Common myeloid progenitor, CD34-positive (primary cell): ENCODE measurements around the gene ATP8A2.

Source experiments
- CTCF ChIA-PET: fragments of 350-600 bp; sonication (Branson Sonifier 250); formaldehyde crosslinking; loops from one replicate; lab custom pipeline; 2021; ENCODE audit warnings: antibody characterized with exemption; lab: Charles Lee
- POLR2A ChIA-PET: fragments of 350-600 bp; sonication (Branson Sonifier 250); formaldehyde crosslinking; loops from one replicate; lab custom pipeline; 2021; ENCODE audit warnings: antibody characterized with exemption; lab: Charles Lee
- DNase-seq, 3 donors: peaks; one replicate each; pipeline versions ENCODE4 v3.0.0 to v3.0.0-alpha.2; 2013
- H3K27ac ChIP-seq, 2 experiments: 1 replicate in 1 of 2; 2 replicates in 1 of 2; pipeline ENCODE4 v1.7.0; 2013; ENCODE audit warnings: inconsistent platforms in 2 of 2, low read length in 2 of 2, mild to moderate bottlenecking in 2 of 2, low read depth in 1 of 2, moderate library complexity in 1 of 2; ENCODE audit not compliant: severe bottlenecking in 2 of 2, insufficient read depth in 1 of 2, poor library complexity in 1 of 2
- H3K27me3 ChIP-seq, 5 experiments: replicated peaks in 2 of 5; 1 replicate in 3 of 5; 2 replicates in 2 of 5; pipeline versions ENCODE4 v1.6.1 to v1.7.0; 2013; ENCODE audit warnings: low read length in 4 of 5, mild to moderate bottlenecking in 2 of 5, moderate library complexity in 2 of 5, inconsistent platforms in 1 of 5; ENCODE audit not compliant: insufficient read depth in 5 of 5, control insufficient read depth in 4 of 5
- H3K36me3 ChIP-seq, 4 experiments: 1 replicate in 2 of 4; 2 replicates in 2 of 4; pipeline versions ENCODE4 v1.6.1 to v1.7.0; 2013; ENCODE audit warnings: low read length in 3 of 4, control low read depth in 1 of 4, mild to moderate bottlenecking in 1 of 4; ENCODE audit not compliant: control insufficient read depth in 4 of 4, insufficient read depth in 4 of 4
- H3K4me1 ChIP-seq, 4 experiments: 1 replicate in 3 of 4; 2 replicates in 1 of 4; pipeline versions ENCODE4 v1.6.1 to v1.7.1; 2013; ENCODE audit warnings: low read length in 3 of 4, mild to moderate bottlenecking in 3 of 4, control low read depth in 1 of 4, inconsistent platforms in 1 of 4, moderate library complexity in 1 of 4; ENCODE audit not compliant: control insufficient read depth in 4 of 4, insufficient read depth in 4 of 4; ENCODE audit errors: control extremely low read depth in 1 of 4
- H3K4me3 ChIP-seq, 7 experiments: 1 replicate in 4 of 7; 2 replicates in 3 of 7; pipeline versions ENCODE4 v1.5.1 to v1.7.0; 2013; ENCODE audit warnings: mild to moderate bottlenecking in 7 of 7, low read length in 6 of 7, moderate library complexity in 6 of 7, inconsistent platforms in 2 of 7, low read depth in 2 of 7, control low read depth in 1 of 7; ENCODE audit not compliant: insufficient read depth in 4 of 7, control insufficient read depth in 1 of 7; ENCODE audit errors: extremely low read depth in 1 of 7
- H3K9me3 ChIP-seq, 5 experiments: 1 replicate in 4 of 5; 2 replicates in 1 of 5; pipeline versions ENCODE4 v1.6.1 to v1.7.1; 2013; ENCODE audit warnings: low read length in 4 of 5, mild to moderate bottlenecking in 2 of 5, inconsistent platforms in 1 of 5, low read depth in 1 of 5, moderate library complexity in 1 of 5; ENCODE audit not compliant: control insufficient read depth in 4 of 5, insufficient read depth in 2 of 5; ENCODE audit errors: control extremely low read depth in 1 of 5
- WGBS: methylation state at CpG from one replicate; pipeline ENCODE4 v1.1.5; 2013; ENCODE audit not compliant: insufficient coverage; 5-methylcytosine and 5-hydroxymethylcytosine counted together

Gene ATP8A2

GRCh38 chr13:25630329-25630900 is 258.6 kb downstream of the ATP8A2 start:
- H3K4me3 ChIP-seq: no peak overlapping the region
- H3K27me3 ChIP-seq: peaks cover 0 to 5% (median 0%) of the 10 kb centered on the region in 5 experiments
- WGBS: 100% methylated on average over 4 of the region's 7 CpGs
- DNase-seq: no peak
- H3K9me3 ChIP-seq: peaks cover 0 to 6% (median 0%) of the 10 kb centered on the region in 5 experiments
- no peaks in the 10 kb centered on the region for H3K4me1 ChIP-seq
- no peak overlapping the region for H3K27ac ChIP-seq
- ChIA-PET CTCF (no interaction called here), POLR2A (no interaction called here)
- no peaks in the 10 kb centered on the region for H3K36me3 ChIP-seq

- ChIA-PET CTCF (no interaction called here), POLR2A (no interaction called here)
- no peak for DNase-seq
- Histone ChIP-seq H3K27ac (no peak overlapping the region), H3K27me3 (peaks cover 0 to 5% (median 0%) of the 10 kb centered on the region in 5 experiments), H3K36me3 (no peaks in the 10 kb centered on the region), H3K4me3 (no peak overlapping the region), H3K4me1 (no peaks in the 10 kb centered on the region), H3K9me3 (no peaks in the 10 kb centered on the region)
- 68% methylated on average over 7 of the region's 8 CpGs for WGBS
Observed at GRCh38 chr13:25632166-25632888, 260.6 kb downstream of the ATP8A2 start.

GRCh38 chr13:25633093-25633492 is 261.3 kb downstream of the ATP8A2 start:
- CTCF ChIA-PET: no interaction called here
- 100% methylated on average over 1 of the region's 5 CpGs for WGBS
- no peak overlapping the region for H3K27ac ChIP-seq

GRCh38 chr13:25645681-25646080 is 273.9 kb downstream of the ATP8A2 start:
- no peak for DNase-seq
- H3K27ac ChIP-seq: no peak overlapping the region
- no peaks in the 10 kb centered on the region for H3K4me1 ChIP-seq
- H3K4me3 ChIP-seq: no peak overlapping the region
- peaks cover 0 to 6% (median 0%) of the 10 kb centered on the region in 5 experiments for H3K9me3 ChIP-seq
- ChIA-PET POLR2A (no interaction called here), CTCF (no interaction called here)
- H3K27me3 ChIP-seq: no peaks in the 10 kb centered on the region
- H3K36me3 ChIP-seq: no peaks in the 10 kb centered on the region
- no CpG with 5 or more reads among the region's 1 CpG for WGBS

More at GRCh38 chr13:25633093-25633492, 261.3 kb downstream of the ATP8A2 start:
- Histone ChIP-seq H3K27me3 (peaks cover 0 to 5% (median 0%) of the 10 kb centered on the region in 5 experiments), H3K4me3 (no peak overlapping the region), H3K36me3 (no peaks in the 10 kb centered on the region), H3K4me1 (no peaks in the 10 kb centered on the region), H3K9me3 (no peaks in the 10 kb centered on the region)
- DNase-seq: no peak
- POLR2A ChIA-PET: no interaction called here

GRCh38 chr13:25649001-25649633 is 277.3 kb downstream of the ATP8A2 start:
- no peak overlapping the region for H3K27ac ChIP-seq
- no CpG with 5 or more reads among the region's 1 CpG for WGBS
- POLR2A ChIA-PET: no interaction called here
- H3K27me3 ChIP-seq: no peaks in the 10 kb centered on the region
- no peaks in the 10 kb centered on the region for H3K4me1 ChIP-seq
- H3K4me3 ChIP-seq: no peak overlapping the region
- DNase-seq: no peak
- no peaks in the 10 kb centered on the region for H3K36me3 ChIP-seq
- CTCF ChIA-PET: no interaction called here
- peaks cover 0 to 6% (median 0%) of the 10 kb centered on the region in 5 experiments for H3K9me3 ChIP-seq

GRCh38 chr13:25652764-25653163 is 281.0 kb downstream of the ATP8A2 start:
- no peaks in the 10 kb centered on the region for H3K4me1 ChIP-seq
- ChIA-PET POLR2A (no interaction called here), CTCF (no interaction called here)
- WGBS: 100% methylated on average over 1 of the region's 2 CpGs
- H3K27ac ChIP-seq: no peak overlapping the region
- no peak overlapping the region for H3K4me3 ChIP-seq
- DNase-seq: no peak
- no peaks in the 10 kb centered on the region for H3K36me3 ChIP-seq
- H3K9me3 ChIP-seq: peaks cover 0 to 8% (median 0%) of the 10 kb centered on the region in 5 experiments
- no peaks in the 10 kb centered on the region for H3K27me3 ChIP-seq

GRCh38 chr13:25654322-25654721 is 282.5 kb downstream of the ATP8A2 start:
- no peaks in the 10 kb centered on the region for H3K36me3 ChIP-seq
- H3K4me1 ChIP-seq: no peaks in the 10 kb centered on the region
- peaks cover 0 to 5% (median 0%) of the 10 kb centered on the region in 5 experiments for H3K9me3 ChIP-seq
- CTCF ChIA-PET: no interaction called here
- no peak overlapping the region for H3K27ac ChIP-seq
- DNase-seq: no peak
- POLR2A ChIA-PET: no interaction called here
- 100% methylated on average over 3 of the region's 4 CpGs for WGBS
- H3K27me3 ChIP-seq: no peaks in the 10 kb centered on the region
- no peak overlapping the region for H3K4me3 ChIP-seq
